GM23338 (cell line): Measurements from ENCODE around the gene TNNI3. TPM values are rescaled to one million over a fixed set of nuclear protein-coding genes. Genes with fewer than 3 reads are reported as not detected.

ENCODE experiments used
- microRNA-seq: library from miRNA; unstranded; fragments of <30 nt; microRNA quantifications from one replicate; pipeline ENCODE4, GENCODE V29; 2017
- polyA plus RNA-seq: library from polyadenylated mRNA; unstranded; fragments of >200 nt; fragmentation: Nextera tagmentation; extraction: Ambion mirVana; gene quantifications from 2 replicates; pipeline ENCODE4 v1.2.1, GENCODE V29; 2016
- small RNA-seq: library from RNA; depleted of rRNA; stranded (forward); fragments of <200 nt; gene quantifications from one replicate; pipeline ENCODE3, GENCODE V24; 2014; ENCODE audit warnings: low replicate concordance
- total RNA-seq: library from RNA; depleted of rRNA; stranded (reverse); fragments of >200 nt; shearing (Covaris generic); gene quantifications from 2 replicates; pipeline ENCODE4 v1.2.3, GENCODE V29; 2014; rRNA removed

TNNI3 gene
- total and polyA plus RNA-seq, 2 experiments from 2014 or later = 21.5 to 150 TPM

Small RNAs within 50 kb of the gene (microRNA-seq; reads per million reads assigned to microRNA genes)
- not detected for gene MIR7975

Small RNAs within 50 kb of the gene (small RNA-seq; reads per million reads assigned to genes)
- gene MIR7975 = not detected
- gene RF01210 = not detected

Other genes with a start within 250 kb of the TNNI3 start
- gene NLRP7, start 210.2 kb downstream of the TNNI3 start, total RNA-seq = 1.8 and 2.2 TPM in 2 replicates
- 1.2 and 1.4 TPM in 2 replicates for gene NLRP7, start 210.2 kb downstream of the TNNI3 start, polyA plus RNA-seq
- 126 and 128 TPM in 2 replicates for gene NLRP2, start 191.4 kb downstream of the TNNI3 start, total RNA-seq
- 51.7 and 54.8 TPM in 2 replicates for gene NLRP2, start 191.4 kb downstream of the TNNI3 start, polyA plus RNA-seq
- gene GP6, start 119.5 kb downstream of the TNNI3 start, total RNA-seq = 0.17 TPM in 1 of 2 replicates, not detected in the other
- gene GP6, start 119.5 kb downstream of the TNNI3 start, polyA plus RNA-seq = 1.3 TPM in 2 replicates
- 32.3 and 36.5 TPM in 2 replicates for gene RDH13, start 94.6 kb downstream of the TNNI3 start, total RNA-seq
- gene RDH13, start 94.6 kb downstream of the TNNI3 start, polyA plus RNA-seq = 23.0 and 28.0 TPM in 2 replicates
- 40.6 and 47.5 TPM in 2 replicates for gene EPS8L1, start 81.9 kb downstream of the TNNI3 start, total RNA-seq
- 51.2 and 61.3 TPM in 2 replicates for gene EPS8L1, start 81.9 kb downstream of the TNNI3 start, polyA plus RNA-seq
- gene PPP1R12C, start 40.1 kb downstream of the TNNI3 start, total RNA-seq = 57.4 and 83.9 TPM in 2 replicates
- gene PPP1R12C, start 40.1 kb downstream of the TNNI3 start, polyA plus RNA-seq = 33.2 and 33.3 TPM in 2 replicates
- gene TNNT1, start 8.5 kb downstream of the TNNI3 start, total RNA-seq = 51.4 and 59.3 TPM in 2 replicates
- 139 and 150 TPM in 2 replicates for gene TNNT1, start 8.5 kb downstream of the TNNI3 start, polyA plus RNA-seq
- 5.6 and 8.5 TPM in 2 replicates for gene DNAAF3, start 8.9 kb upstream of the TNNI3 start, total RNA-seq
- gene DNAAF3, start 8.9 kb upstream of the TNNI3 start, polyA plus RNA-seq = 8.8 and 9.0 TPM in 2 replicates
- 0.54 and 2.1 TPM in 2 replicates for gene SYT5, start 22.6 kb upstream of the TNNI3 start, total RNA-seq
- gene SYT5, start 22.6 kb upstream of the TNNI3 start, polyA plus RNA-seq = 4.0 and 4.7 TPM in 2 replicates
- 0.12 and 2.1 TPM in 2 replicates for gene PTPRH, start 51.8 kb upstream of the TNNI3 start, total RNA-seq
- 0.12 and 0.16 TPM in 2 replicates for gene PTPRH, start 51.8 kb upstream of the TNNI3 start, polyA plus RNA-seq
- gene TMEM86B, start 71.0 kb upstream of the TNNI3 start, total RNA-seq = 2.9 and 3.2 TPM in 2 replicates
- gene TMEM86B, start 71.0 kb upstream of the TNNI3 start, polyA plus RNA-seq = 1.1 and 1.7 TPM in 2 replicates
- 62.5 and 70.8 TPM in 2 replicates for gene PPP6R1, start 101.3 kb upstream of the TNNI3 start, total RNA-seq
- 22.2 and 24.9 TPM in 2 replicates for gene PPP6R1, start 101.3 kb upstream of the TNNI3 start, polyA plus RNA-seq
- 91.0 and 91.1 TPM in 2 replicates for gene HSPBP1, start 122.4 kb upstream of the TNNI3 start, total RNA-seq
- gene HSPBP1, start 122.4 kb upstream of the TNNI3 start, polyA plus RNA-seq = 81.9 and 83.6 TPM in 2 replicates
- 11.3 and 17.2 TPM in 2 replicates for gene BRSK1, start 126.3 kb upstream of the TNNI3 start, total RNA-seq
- 2.3 and 3.4 TPM in 2 replicates for gene BRSK1, start 126.3 kb upstream of the TNNI3 start, polyA plus RNA-seq
- gene TMEM150B, start 167.6 kb upstream of the TNNI3 start, total RNA-seq = not detected in 2 replicates
- gene TMEM150B, start 167.6 kb upstream of the TNNI3 start, polyA plus RNA-seq = 0.29 and 0.40 TPM in 2 replicates
- 34.3 and 43.2 TPM in 2 replicates for gene KMT5C, start 182.1 kb upstream of the TNNI3 start, total RNA-seq
- 12.9 and 14.2 TPM in 2 replicates for gene KMT5C, start 182.1 kb upstream of the TNNI3 start, polyA plus RNA-seq
- 2.7 and 2.9 TPM in 2 replicates for gene COX6B2, start 197.0 kb upstream of the TNNI3 start, total RNA-seq
- gene COX6B2, start 197.0 kb upstream of the TNNI3 start, polyA plus RNA-seq = 5.3 and 5.7 TPM in 2 replicates
- gene GARIN5B, start 205.5 kb upstream of the TNNI3 start, total RNA-seq = not detected in 2 replicates
- not detected in 2 replicates for gene GARIN5B, start 205.5 kb upstream of the TNNI3 start, polyA plus RNA-seq
- gene IL11, start 212.7 kb upstream of the TNNI3 start, total RNA-seq = 1.1 and 2.2 TPM in 2 replicates
- gene IL11, start 212.7 kb upstream of the TNNI3 start, polyA plus RNA-seq = 0.58 and 1.7 TPM in 2 replicates
- not detected in 2 replicates for gene TMEM190, start 219.1 kb upstream of the TNNI3 start, total RNA-seq
- 4.2 and 4.8 TPM in 2 replicates for gene TMEM190, start 219.1 kb upstream of the TNNI3 start, polyA plus RNA-seq
- gene TMEM238, start 226.6 kb upstream of the TNNI3 start, total RNA-seq = 4.1 and 7.5 TPM in 2 replicates
- gene TMEM238, start 226.6 kb upstream of the TNNI3 start, polyA plus RNA-seq = 0.55 and 0.59 TPM in 2 replicates
- gene RPL28, start 228.2 kb upstream of the TNNI3 start, total RNA-seq = 463 and 737 TPM in 2 replicates
- 1,528 and 1,802 TPM in 2 replicates for gene RPL28, start 228.2 kb upstream of the TNNI3 start, polyA plus RNA-seq